ENCODE results near the gene SMARCA4. TPM values are rescaled to one million over a fixed set of nuclear protein-coding genes. Genes with fewer than 3 reads are reported as not detected.
"Not testable (repeated sequence)": the region's sequence is repeated elsewhere in the genome, so short reads cannot be mapped to it uniquely, and the experiment has no call there.

Gene SMARCA4
- total RNA-seq, 2 experiments from 2014 or later = 409 to 554 TPM

GRCh38 chr19:10991076-10991475, 30.2 kb downstream of the SMARCA4 start:
- Histone ChIP-seq H3K9me3 (ENCODE audit: low read length) (no peaks in the 10 kb centered on the region), H3K4me2 (ENCODE audit: low read length) (no peak overlapping the region), H3K9me2 (ENCODE audit: insufficient read depth, low read length) (no peaks in the 10 kb centered on the region), H3K4me1 (ENCODE audit: insufficient read depth, low read length, poor library complexity, severe bottlenecking) (no peaks in the 10 kb centered on the region), H3K79me2 (ENCODE audit: insufficient read depth, low read depth, low read length) (peaks cover 3% of the 10 kb centered on the region; the same call in 1 of the 2 replicates), H3K36me3 (ENCODE audit: insufficient read depth, low read length) (peaks cover 99% of the 10 kb centered on the region), H3K27ac (ENCODE audit: low read depth, low read length, poor library complexity, severe bottlenecking) (no peak overlapping the region), H3K4me3 (ENCODE audit: low read depth, low read length, poor library complexity, severe bottlenecking) (no peak overlapping the region), H4K20me1 (ENCODE audit: insufficient read depth, low read length) (0 out of 2 replicates have a peak, but pooled peaks cover 5% of the 10 kb centered on the region), H2AFZ (ENCODE audit: low read length) (no peak overlapping the region)
- ChIA-PET POLR2A (no interaction called here), CTCF (ENCODE audit: unreplicated experiment) (no interaction called here)
- intact Hi-C loops (cut with micrococcal nuclease; ENCODE audit: unreplicated experiment) = no loop called here
- BruUV-seq (replicated peaks) = no TSS peak
- TF ChIP-seq CTCF (conservative IDR thresholded peaks at IDR 0.05; ENCODE audit: low read length) = no peak
- TF ChIP-seq EZH2phosphoT487 (IDR thresholded peaks at IDR 0.05; ENCODE audit: borderline replicate concordance, low read depth, low read length) = no peak
- no peak for DNase-seq (ENCODE audit: low spot score)

DNA sequence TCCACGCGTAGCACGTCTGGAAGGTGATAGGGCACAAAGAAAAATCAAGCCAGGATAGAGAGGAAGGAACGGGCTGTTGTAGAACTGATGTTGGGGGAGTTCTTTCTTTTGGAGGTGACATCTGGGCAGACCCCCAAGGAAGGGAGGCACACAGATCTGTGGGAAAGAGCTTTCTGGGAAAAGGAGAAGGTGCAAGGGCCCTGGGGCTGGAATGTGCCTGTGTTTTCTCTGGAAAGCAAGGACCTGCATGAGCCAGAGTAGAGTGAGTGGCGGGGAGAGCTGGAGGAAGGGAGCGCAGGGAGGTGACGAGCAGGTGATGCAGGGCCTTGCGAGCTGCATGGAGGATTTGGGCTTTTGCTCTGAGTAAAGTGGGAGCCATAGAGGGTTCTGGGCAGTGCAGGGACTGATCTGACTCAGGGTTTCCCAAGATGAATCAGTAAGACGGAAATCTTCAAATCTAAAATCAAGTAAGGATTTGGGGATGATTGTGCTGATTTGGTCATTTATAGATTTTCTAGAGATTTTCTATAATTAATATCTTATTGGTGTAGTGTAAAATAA, 30.8 kb downstream of the SMARCA4 start:
- intact Hi-C loops (cut with micrococcal nuclease; ENCODE audit: unreplicated experiment) = no loop called here

GRCh38 chr19:10992174-10992573, 31.3 kb downstream of the SMARCA4 start:
- intact Hi-C loops (cut with micrococcal nuclease; ENCODE audit: unreplicated experiment); H3K9me3 ChIP-seq (ENCODE audit: low read length); H3K4me2 ChIP-seq (ENCODE audit: low read length); H3K79me2 ChIP-seq (ENCODE audit: insufficient read depth, low read depth, low read length); BruUV-seq (replicated peaks); DNase-seq (ENCODE audit: low spot score); H3K4me1 ChIP-seq (ENCODE audit: insufficient read depth, low read length, poor library complexity, severe bottlenecking); H2AFZ ChIP-seq (ENCODE audit: low read length); H4K20me1 ChIP-seq (ENCODE audit: insufficient read depth, low read length); H3K4me3 ChIP-seq (ENCODE audit: low read depth, low read length, poor library complexity, severe bottlenecking); H3K9me2 ChIP-seq (ENCODE audit: insufficient read depth, low read length); H3K27ac ChIP-seq (ENCODE audit: low read depth, low read length, poor library complexity, severe bottlenecking); CTCF ChIA-PET (ENCODE audit: unreplicated experiment): not testable (repeated sequence)
- peaks cover 98% of the 10 kb centered on the region for H3K36me3 ChIP-seq (ENCODE audit: insufficient read depth, low read length)
- POLR2A ChIA-PET = interaction anchor here (0.7 kb wide), 1 partner anchor 395 kb away, joined by 7 read pairs; no protein-coding TSS in a partner anchor

More for the DNA sequence above, 30.8 kb downstream of the SMARCA4 start:
- ChIA-PET CTCF (ENCODE audit: unreplicated experiment) (no interaction called here), POLR2A (interaction anchor here (0.7 kb wide), 1 partner anchor 394 kb away, joined by 7 read pairs; no protein-coding TSS in a partner anchor)
- Histone ChIP-seq H3K27ac (ENCODE audit: low read depth, low read length, poor library complexity, severe bottlenecking) (no peak overlapping the region), H3K4me2 (ENCODE audit: low read length) (no peak overlapping the region), H4K20me1 (ENCODE audit: insufficient read depth, low read length) (0 out of 2 replicates have a peak, but pooled peaks cover 5% of the 10 kb centered on the region), H3K79me2 (ENCODE audit: insufficient read depth, low read depth, low read length) (no peaks in the 10 kb centered on the region; the same call in 1 of the 2 replicates), H3K4me3 (ENCODE audit: low read depth, low read length, poor library complexity, severe bottlenecking) (no peak overlapping the region), H3K9me3 (ENCODE audit: low read length) (no peaks in the 10 kb centered on the region), H3K9me2 (ENCODE audit: insufficient read depth, low read length) (no peaks in the 10 kb centered on the region), H3K36me3 (ENCODE audit: insufficient read depth, low read length) (peaks cover 99% of the 10 kb centered on the region), H3K4me1 (ENCODE audit: insufficient read depth, low read length, poor library complexity, severe bottlenecking) (no peaks in the 10 kb centered on the region), H2AFZ (ENCODE audit: low read length) (no peak overlapping the region)
- BruUV-seq (replicated peaks) = no TSS peak
- DNase-seq (ENCODE audit: low spot score) = no peak
- no peak for TF ChIP-seq EZH2phosphoT487 (IDR thresholded peaks at IDR 0.05; ENCODE audit: borderline replicate concordance, low read depth, low read length)
- TF ChIP-seq CTCF (conservative IDR thresholded peaks at IDR 0.05; ENCODE audit: low read length) = no peak
